Stimulated activated CD4-positive, alpha-beta T cell treated with anti-CD3 and anti-CD28 coated beads, Interleukin-4, amount 100 ng/mL, for 24 hours (primary cell): ENCODE measurements around the gene BATF.

Source experiments
- DNase-seq: peaks from one replicate; pipeline ENCODE4 v3.0.0-alpha.2; 2020

Gene BATF

GRCh38 chr14:75535164-75535898 is 13.1 kb downstream of the BATF start:
- DNase-seq, result no peak

GRCh38 chr14:75537071-75537470 is 14.8 kb downstream of the BATF start:
- no peak for DNase-seq

GRCh38 chr14:75539162-75539560 is 16.9 kb downstream of the BATF start:
- no peak for DNase-seq

- peak; percentile 61 for DNase-seq
These were observed 17.6 kb downstream of the BATF start for GRCh38 chr14:75539561-75540478.

GRCh38 chr14:75540479-75540851 is 18.2 kb downstream of the BATF start:
- no peak for DNase-seq

- peak; percentile 86 for DNase-seq
These were observed 20.4 kb downstream of the BATF start for GRCh38 chr14:75542588-75543091.

- no peak for DNase-seq
These were observed 21.0 kb downstream of the BATF start for GRCh38 chr14:75543253-75543652.

GRCh38 chr14:75543786-75544185 is 21.5 kb downstream of the BATF start:
- DNase-seq, result no peak

- no peak for DNase-seq
These were observed 23.6 kb downstream of the BATF start for GRCh38 chr14:75545907-75546306.

GRCh38 chr14:75547552-75548250 is 25.4 kb downstream of the BATF start:
- DNase-seq, result no peak

- DNase-seq, result no peak
These were observed 26.3 kb downstream of the BATF start for GRCh38 chr14:75548544-75548943.

- DNase-seq, result no peak
These were observed 26.9 kb downstream of the BATF start for GRCh38 chr14:75549169-75549568.

GRCh38 chr14:75551021-75551420 is 28.8 kb downstream of the BATF start:
- DNase-seq, result no peak

GRCh38 chr14:75553157-75553556 is 30.9 kb downstream of the BATF start:
- DNase-seq, result no peak

- DNase-seq, result no peak
These were observed 31.6 kb downstream of the BATF start for GRCh38 chr14:75553761-75554364.

GRCh38 chr14:75554482-75554881 is 32.2 kb downstream of the BATF start:
- no peak for DNase-seq

- no peak for DNase-seq
These were observed 36.2 kb downstream of the BATF start for GRCh38 chr14:75558440-75558839.

- no peak for DNase-seq
These were observed 36.8 kb downstream of the BATF start for GRCh38 chr14:75559045-75559444.

GRCh38 chr14:75559451-75560222 is 37.4 kb downstream of the BATF start:
- DNase-seq, result peak; percentile 83

GRCh38 chr14:75561013-75561432 is 38.8 kb downstream of the BATF start:
- DNase-seq, result peak; percentile 53

- peak; percentile 85 for DNase-seq
These were observed 39.8 kb downstream of the BATF start for GRCh38 chr14:75562089-75562488.

GRCh38 chr14:75562489-75562888 is 40.2 kb downstream of the BATF start:
- no peak for DNase-seq
